ENCODE results near the gene SNX30. TPM values are rescaled to one million over a fixed set of nuclear protein-coding genes. Genes with fewer than 3 reads are reported as not detected.

The SNX30 gene
- total RNA-seq (29.1 and 32.2 TPM in 2 replicates), polyA plus RNA-seq (5.3 and 6.4 TPM in 2 replicates)

- H3K27me3 ChIP-seq: no peaks in the 10 kb centered on the region
- WGBS (ENCODE audit: low lambda C conversion rate, missing lambda C conversion rate): 16% methylated on average over 19 of the region's 49 CpGs
- H3K36me3 ChIP-seq (replicated peaks; ENCODE audit: insufficient read depth, low read depth): no peaks in the 10 kb centered on the region
Observed at GRCh38 chr9:112750016-112750763, at the start of gene SNX30. TSS of gene SNX30 (plus strand) at chr9:112750760. CDS start at chr9:112751002, 242 bp downstream.

GRCh38 chr9:112703304-112703703 lies 47.3 kb upstream of the SNX30 start:
- WGBS (ENCODE audit: low lambda C conversion rate, missing lambda C conversion rate): 87% methylated on average over 2 of the region's 2 CpGs
- no peaks in the 10 kb centered on the region for H4K20me1 ChIP-seq (ENCODE audit: insufficient read depth, poor library complexity, severe bottlenecking)
- DNase-seq (ENCODE audit: low spot score): no peak

More at GRCh38 chr9:112750016-112750763, at the start of gene SNX30:
- peak; percentile 95 for DNase-seq (ENCODE audit: low spot score)
- Histone ChIP-seq H3K4me2 (peak within 1 kb of the TSS; percentile 98), H3K9me3 (ENCODE audit: low read depth) (no peaks in the 10 kb centered on the region), H2AFZ (peak within 1 kb of the TSS; percentile 99), H3K4me1 (ENCODE audit: insufficient read depth) (peaks cover 33% of the 10 kb centered on the region), H4K20me1 (ENCODE audit: insufficient read depth, poor library complexity, severe bottlenecking) (no peaks in the 10 kb centered on the region), H3K27ac (peak within 1 kb of the TSS; percentile 93), H3K4me3 (peak within 1 kb of the TSS; percentile 86), H3K9me2 (replicated peaks; ENCODE audit: insufficient read depth) (no peaks in the 10 kb centered on the region), H3K79me2 (peaks cover 45% of the 10 kb centered on the region)
- no peak for TF ChIP-seq EZH2 (IDR thresholded peaks at IDR 0.05; ENCODE audit: borderline replicate concordance)
- no peak for TF ChIP-seq EZH2phosphoT487 (IDR thresholded peaks at IDR 0.05; ENCODE audit: low read depth, severe bottlenecking, unreplicated experiment)
- peak; percentile 11 for TF ChIP-seq CTCF (IDR thresholded peaks at IDR 0.05; ENCODE audit: poor library complexity)

GRCh38 chr9:112705768-112706427 lies 44.7 kb upstream of the SNX30 start:
- no peaks in the 10 kb centered on the region for H3K9me2 ChIP-seq (replicated peaks; ENCODE audit: insufficient read depth)
- H3K4me3 ChIP-seq: no peak overlapping the region
- H3K79me2 ChIP-seq: peaks cover 54% of the 10 kb centered on the region
- H3K9me3 ChIP-seq (ENCODE audit: low read depth): no peaks in the 10 kb centered on the region
- 41% methylated on average over 6 of the region's 6 CpGs for WGBS (ENCODE audit: low lambda C conversion rate, missing lambda C conversion rate)
- no peaks in the 10 kb centered on the region for H3K27me3 ChIP-seq
- H3K4me1 ChIP-seq (ENCODE audit: insufficient read depth): no peaks in the 10 kb centered on the region
- H2AFZ ChIP-seq: no peak overlapping the region
- no peak overlapping the region for H3K27ac ChIP-seq
- peak; percentile 71 for DNase-seq (ENCODE audit: low spot score)
- no peaks in the 10 kb centered on the region for H3K36me3 ChIP-seq (replicated peaks; ENCODE audit: insufficient read depth, low read depth)
- H3K4me2 ChIP-seq: no peak overlapping the region
- no peak for TF ChIP-seq EZH2phosphoT487 (IDR thresholded peaks at IDR 0.05; ENCODE audit: low read depth, severe bottlenecking, unreplicated experiment)
- TF ChIP-seq CTCF (IDR thresholded peaks at IDR 0.05; ENCODE audit: poor library complexity): peak; percentile 58
- TF ChIP-seq EZH2 (IDR thresholded peaks at IDR 0.05; ENCODE audit: borderline replicate concordance): no peak
- H4K20me1 ChIP-seq (ENCODE audit: insufficient read depth, poor library complexity, severe bottlenecking): no peaks in the 10 kb centered on the region

More at GRCh38 chr9:112703304-112703703, 47.3 kb upstream of the SNX30 start:
- no peak overlapping the region for H3K27ac ChIP-seq
- H3K27me3 ChIP-seq: no peaks in the 10 kb centered on the region
- H3K9me2 ChIP-seq (replicated peaks; ENCODE audit: insufficient read depth): no peaks in the 10 kb centered on the region
- H3K4me2 ChIP-seq: no peak overlapping the region
- TF ChIP-seq EZH2 (IDR thresholded peaks at IDR 0.05; ENCODE audit: borderline replicate concordance): no peak
- TF ChIP-seq CTCF (IDR thresholded peaks at IDR 0.05; ENCODE audit: poor library complexity): no peak
- no peak for TF ChIP-seq EZH2phosphoT487 (IDR thresholded peaks at IDR 0.05; ENCODE audit: low read depth, severe bottlenecking, unreplicated experiment)
- H2AFZ ChIP-seq: no peak overlapping the region
- H3K9me3 ChIP-seq (ENCODE audit: low read depth): no peaks in the 10 kb centered on the region
- no peaks in the 10 kb centered on the region for H3K36me3 ChIP-seq (replicated peaks; ENCODE audit: insufficient read depth, low read depth)
- H3K4me3 ChIP-seq: no peak overlapping the region
- no peaks in the 10 kb centered on the region for H3K4me1 ChIP-seq (ENCODE audit: insufficient read depth)
- H3K79me2 ChIP-seq: peaks cover 38% of the 10 kb centered on the region

Data from hepatocyte (in vitro differentiated cells).